ENCODE results near the gene MALAT1. TPM values are rescaled to one million over a fixed set of nuclear protein-coding genes. Genes with fewer than 3 reads are reported as not detected.
A peak's percentile ranks its signal among the peaks of the same experiment; 100 is the strongest.

Gene MALAT1
- total and polyA plus RNA-seq, 2 of the 13 experiments (the other 11 are each of a cell fraction or from before 2014, with no cell fraction given) = 143 to 1,237 TPM

- TF ChIP-seq ZNF687 (CRISPR knock-in tag; IDR thresholded peaks at IDR 0.05) (peak; percentile 83), ZNF550 (CRISPR knock-in tag; IDR thresholded peaks at IDR 0.05; ENCODE audit: borderline replicate concordance) (no peak), E2F1 (CRISPR knock-in tag; IDR thresholded peaks at IDR 0.05) (no peak), TAF15 (IDR thresholded peaks at IDR 0.05; ENCODE audit: low read depth, low read length, poor library complexity, severe bottlenecking) (no peak), ZNF281 (CRISPR knock-in tag; IDR thresholded peaks at IDR 0.05; ENCODE audit: borderline replicate concordance) (no peak), IKZF4 (CRISPR knock-in tag; IDR thresholded peaks at IDR 0.05; ENCODE audit: borderline replicate concordance, low read depth, not compliant biosample characterization) (no peak), TOE1 (CRISPR knock-in tag; IDR thresholded peaks at IDR 0.05) (no peak), HOXA9 (CRISPR knock-in tag; IDR thresholded peaks at IDR 0.05; ENCODE audit: borderline replicate concordance) (0 out of 2 replicates have a peak, but pooled peaks have one; percentile 62), ZBTB1 (CRISPR knock-in tag; IDR thresholded peaks at IDR 0.05; ENCODE audit: borderline replicate concordance) (no peak)
- TF ChIP-seq, protein P1, sequence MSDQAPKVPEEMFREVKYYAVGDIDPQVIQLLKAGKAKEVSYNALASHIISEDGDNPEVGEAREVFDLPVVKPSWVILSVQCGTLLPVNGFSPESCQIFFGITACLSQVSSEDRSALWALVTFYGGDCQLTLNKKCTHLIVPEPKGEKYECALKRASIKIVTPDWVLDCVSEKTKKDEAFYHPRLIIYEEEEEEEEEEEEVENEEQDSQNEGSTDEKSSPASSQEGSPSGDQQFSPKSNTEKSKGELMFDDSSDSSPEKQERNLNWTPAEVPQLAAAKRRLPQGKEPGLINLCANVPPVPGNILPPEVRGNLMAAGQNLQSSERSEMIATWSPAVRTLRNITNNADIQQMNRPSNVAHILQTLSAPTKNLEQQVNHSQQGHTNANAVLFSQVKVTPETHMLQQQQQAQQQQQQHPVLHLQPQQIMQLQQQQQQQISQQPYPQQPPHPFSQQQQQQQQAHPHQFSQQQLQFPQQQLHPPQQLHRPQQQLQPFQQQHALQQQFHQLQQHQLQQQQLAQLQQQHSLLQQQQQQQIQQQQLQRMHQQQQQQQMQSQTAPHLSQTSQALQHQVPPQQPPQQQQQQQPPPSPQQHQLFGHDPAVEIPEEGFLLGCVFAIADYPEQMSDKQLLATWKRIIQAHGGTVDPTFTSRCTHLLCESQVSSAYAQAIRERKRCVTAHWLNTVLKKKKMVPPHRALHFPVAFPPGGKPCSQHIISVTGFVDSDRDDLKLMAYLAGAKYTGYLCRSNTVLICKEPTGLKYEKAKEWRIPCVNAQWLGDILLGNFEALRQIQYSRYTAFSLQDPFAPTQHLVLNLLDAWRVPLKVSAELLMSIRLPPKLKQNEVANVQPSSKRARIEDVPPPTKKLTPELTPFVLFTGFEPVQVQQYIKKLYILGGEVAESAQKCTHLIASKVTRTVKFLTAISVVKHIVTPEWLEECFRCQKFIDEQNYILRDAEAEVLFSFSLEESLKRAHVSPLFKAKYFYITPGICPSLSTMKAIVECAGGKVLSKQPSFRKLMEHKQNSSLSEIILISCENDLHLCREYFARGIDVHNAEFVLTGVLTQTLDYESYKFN (CRISPR knock-in tag; conservative IDR thresholded peaks at IDR 0.05) = peak; percentile 53
- TF ChIP-seq, protein P2, sequence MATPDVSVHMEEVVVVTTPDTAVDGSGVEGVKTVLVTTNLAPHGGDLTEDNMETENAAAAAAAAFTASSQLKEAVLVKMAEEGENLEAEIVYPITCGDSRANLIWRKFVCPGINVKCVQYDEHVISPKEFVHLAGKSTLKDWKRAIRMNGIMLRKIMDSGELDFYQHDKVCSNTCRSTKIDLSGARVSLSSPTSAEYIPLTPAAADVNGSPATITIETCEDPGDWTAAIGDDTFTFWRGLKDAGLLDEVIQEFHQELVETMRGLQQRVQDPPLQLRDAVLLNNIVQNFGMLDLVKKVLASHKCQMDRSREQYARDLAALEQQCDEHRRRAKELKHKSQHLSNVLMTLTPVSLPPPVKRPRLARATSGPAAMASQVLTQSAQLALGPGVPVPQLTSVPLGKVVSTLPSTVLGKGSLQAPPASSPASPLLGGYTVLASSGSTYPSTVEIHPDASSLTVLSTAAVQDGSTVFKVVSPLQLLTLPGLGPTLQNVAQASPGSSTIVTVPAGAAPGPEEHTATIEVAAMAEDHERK (CRISPR knock-in tag; IDR thresholded peaks at IDR 0.05; ENCODE audit: low read depth) = no peak
These were observed 44.0 kb upstream of the MALAT1 start (continued) for GRCh38 chr11:65454696-65455456.

All from HepG2 (cell line).